Measurements from ENCODE around the gene ARHGAP40. TPM values are rescaled to one million over a fixed set of nuclear protein-coding genes. Genes with fewer than 3 reads are reported as not detected.

ARHGAP40 gene
- total RNA-seq, 3 donors from 2014 or later = not detected

GRCh38 chr20:38630727-38631126 is 29.1 kb downstream of the ARHGAP40 start:
- ATAC-seq (no peak), DNase-seq (no peak)
- intact Hi-C loops (cut with DNase I, micrococcal nuclease) = no loop called here
- no peaks in the 10 kb centered on the region for H3K36me3 ChIP-seq (ENCODE audit: low read depth)
- no peaks in the 10 kb centered on the region for H3K4me1 ChIP-seq (ENCODE audit: low read depth)
- H3K4me3 ChIP-seq = no peak overlapping the region
- no peak for TF ChIP-seq CTCF (IDR thresholded peaks at IDR 0.05)
- no peaks in the 10 kb centered on the region for H3K9me3 ChIP-seq

- TF ChIP-seq CTCF (IDR thresholded peaks at IDR 0.05) = no peak
- DNase-seq (no peak), ATAC-seq (no peak)
- Histone ChIP-seq H3K36me3 (ENCODE audit: low read depth) (no peaks in the 10 kb centered on the region), H3K9me3 (no peaks in the 10 kb centered on the region), H3K4me1 (ENCODE audit: low read depth) (no peaks in the 10 kb centered on the region), H3K4me3 (no peak overlapping the region)
- intact Hi-C loops (cut with DNase I, micrococcal nuclease) = no loop called here
Observed at GRCh38 chr20:38631155-38632022, 29.8 kb downstream of the ARHGAP40 start.

- H3K9me3 ChIP-seq = no peaks in the 10 kb centered on the region
- DNase-seq (peak in 2 of 3 donors; percentile 40 to 55), ATAC-seq (peak; percentile 89)
- peak; percentile 85 for TF ChIP-seq CTCF (IDR thresholded peaks at IDR 0.05)
- no peaks in the 10 kb centered on the region for H3K36me3 ChIP-seq (ENCODE audit: low read depth)
- intact Hi-C loops (cut with DNase I, micrococcal nuclease) = no loop called here
- no peak overlapping the region for H3K4me3 ChIP-seq
- H3K4me1 ChIP-seq (ENCODE audit: low read depth) = no peaks in the 10 kb centered on the region
Observed at GRCh38 chr20:38633577-38634093, 32.0 kb downstream of the ARHGAP40 start.

- ATAC-seq = no peak
- TF ChIP-seq CTCF (IDR thresholded peaks at IDR 0.05) = no peak
- H3K9me3 ChIP-seq = no peaks in the 10 kb centered on the region
- no peak for DNase-seq
- intact Hi-C loops (cut with DNase I, micrococcal nuclease) = no loop called here
- H3K4me1 ChIP-seq (ENCODE audit: low read depth) = no peaks in the 10 kb centered on the region
- H3K36me3 ChIP-seq (ENCODE audit: low read depth) = no peaks in the 10 kb centered on the region
- no peak overlapping the region for H3K4me3 ChIP-seq
Observed at GRCh38 chr20:38635721-38636288, 34.2 kb downstream of the ARHGAP40 start.

- ATAC-seq (no peak), DNase-seq (no peak)
- H3K4me1 ChIP-seq (ENCODE audit: low read depth) = no peaks in the 10 kb centered on the region
- H3K9me3 ChIP-seq = no peaks in the 10 kb centered on the region
- no peaks in the 10 kb centered on the region for H3K36me3 ChIP-seq (ENCODE audit: low read depth)
- H3K4me3 ChIP-seq = no peak overlapping the region
- intact Hi-C loops (cut with DNase I, micrococcal nuclease) = loop anchor here (10.0 kb wide), 4 partner anchors 104 to 404 kb away; partner anchors contain the start of gene ACTR5 (in 1 of the 2)
- TF ChIP-seq CTCF (IDR thresholded peaks at IDR 0.05) = no peak
Observed at GRCh38 chr20:38640521-38640920, 38.9 kb downstream of the ARHGAP40 start.

Measured in mucosa of descending colon (tissue), 3 donors.